Neutrophil (primary cell): ENCODE results near the gene BET1.

Experiments used
- H3K27ac ChIP-seq: fragments of 200-600 bp; sonication (generic); 2 replicates; pipeline ENCODE4 v1.5.1; 2016; ENCODE audit warnings: mild to moderate bottlenecking, moderate library complexity
- H3K27me3 ChIP-seq: fragments of 200-600 bp; sonication (generic); 2 replicates; pipeline ENCODE4 v1.6.0; 2016; ENCODE audit warnings: mild to moderate bottlenecking
- H3K36me3 ChIP-seq: fragments of 200-600 bp; sonication (generic); 2 replicates; pipeline ENCODE4 v1.5.1; 2017
- H3K4me1 ChIP-seq, 2 experiments: fragments of 200-600 bp in 1 of 2; sonication (generic) in 1 of 2; 1 replicate in 1 of 2; 2 replicates in 1 of 2; pipeline versions ENCODE4 v1.5.1 to v1.6.1; 2013 to 2016; ENCODE audit warnings: low read depth in 1 of 2, low read length in 1 of 2, mild to moderate bottlenecking in 1 of 2, moderate library complexity in 1 of 2; ENCODE audit not compliant: control insufficient read depth in 1 of 2, insufficient read depth in 1 of 2
- H3K4me3 ChIP-seq, 2 experiments: fragments of 200-600 bp in 1 of 2; sonication (generic) in 1 of 2; 1 replicate in 1 of 2; 2 replicates in 1 of 2; pipeline ENCODE4 v1.5.1; 2013 to 2016; ENCODE audit warnings: low read depth in 1 of 2, low read length in 1 of 2, mild to moderate bottlenecking in 1 of 2, moderate library complexity in 1 of 2
- H3K9me3 ChIP-seq: fragments of 200-600 bp; sonication (generic); 2 replicates; pipeline ENCODE4 v1.5.1; 2016
- TF ChIP-seq, protein P1 (sequence below): fragments of 200-600 bp; sonication (generic); IDR thresholded peaks from 2 replicates; pipeline ENCODE4 v1.5.1; 2016; ENCODE audit warnings: antibody characterized with exemption

Gene BET1

DNA sequence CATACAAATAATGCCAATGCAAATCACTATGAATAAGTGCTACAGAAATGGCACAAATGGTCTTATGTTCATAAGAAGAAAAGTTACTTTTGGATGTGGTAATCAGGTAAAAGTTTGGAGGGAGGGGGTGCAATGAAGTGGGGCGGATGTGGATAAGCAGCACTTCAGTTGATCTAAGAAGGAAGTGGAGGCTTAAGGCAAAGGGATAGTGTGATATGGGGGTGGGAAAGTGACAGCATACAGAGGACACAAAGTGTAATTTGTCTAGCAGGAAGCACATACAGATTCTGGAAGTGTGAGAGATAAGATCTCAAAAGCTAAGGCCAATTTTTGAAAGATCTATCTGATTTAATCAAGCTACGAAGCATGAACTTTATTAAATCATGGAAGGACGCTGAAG lies 6.3 kb downstream of the BET1 start:
- TF ChIP-seq, protein P1, sequence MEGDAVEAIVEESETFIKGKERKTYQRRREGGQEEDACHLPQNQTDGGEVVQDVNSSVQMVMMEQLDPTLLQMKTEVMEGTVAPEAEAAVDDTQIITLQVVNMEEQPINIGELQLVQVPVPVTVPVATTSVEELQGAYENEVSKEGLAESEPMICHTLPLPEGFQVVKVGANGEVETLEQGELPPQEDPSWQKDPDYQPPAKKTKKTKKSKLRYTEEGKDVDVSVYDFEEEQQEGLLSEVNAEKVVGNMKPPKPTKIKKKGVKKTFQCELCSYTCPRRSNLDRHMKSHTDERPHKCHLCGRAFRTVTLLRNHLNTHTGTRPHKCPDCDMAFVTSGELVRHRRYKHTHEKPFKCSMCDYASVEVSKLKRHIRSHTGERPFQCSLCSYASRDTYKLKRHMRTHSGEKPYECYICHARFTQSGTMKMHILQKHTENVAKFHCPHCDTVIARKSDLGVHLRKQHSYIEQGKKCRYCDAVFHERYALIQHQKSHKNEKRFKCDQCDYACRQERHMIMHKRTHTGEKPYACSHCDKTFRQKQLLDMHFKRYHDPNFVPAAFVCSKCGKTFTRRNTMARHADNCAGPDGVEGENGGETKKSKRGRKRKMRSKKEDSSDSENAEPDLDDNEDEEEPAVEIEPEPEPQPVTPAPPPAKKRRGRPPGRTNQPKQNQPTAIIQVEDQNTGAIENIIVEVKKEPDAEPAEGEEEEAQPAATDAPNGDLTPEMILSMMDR, result no peak
- Histone ChIP-seq H3K4me3 (no peak overlapping the region), H3K9me3 (no peaks in the 10 kb centered on the region), H3K27me3 (no peaks in the 10 kb centered on the region), H3K36me3 (peaks cover 19% of the 10 kb centered on the region), H3K4me1 (no peaks in the 10 kb centered on the region), H3K27ac (no peak overlapping the region)

- TF ChIP-seq, protein P1, result no peak
- peaks cover 12% of the 10 kb centered on the region for H3K36me3 ChIP-seq
- H3K4me1 ChIP-seq, result no peaks in the 10 kb centered on the region
- H3K27ac ChIP-seq, result no peak overlapping the region
- H3K9me3 ChIP-seq, result no peaks in the 10 kb centered on the region
- H3K4me3 ChIP-seq, result no peak overlapping the region
- H3K27me3 ChIP-seq, result no peaks in the 10 kb centered on the region
Observed at GRCh38 chr7:93992421-93993110, 11.6 kb downstream of the BET1 start.

GRCh38 chr7:93987297-93987696 lies 16.9 kb downstream of the BET1 start:
- H3K4me1 ChIP-seq, result no peaks in the 10 kb centered on the region
- TF ChIP-seq, protein P1, result no peak
- no peak overlapping the region for H3K4me3 ChIP-seq
- no peaks in the 10 kb centered on the region for H3K27me3 ChIP-seq
- H3K36me3 ChIP-seq, result no peaks in the 10 kb centered on the region
- no peaks in the 10 kb centered on the region for H3K9me3 ChIP-seq
- no peak overlapping the region for H3K27ac ChIP-seq

DNA sequence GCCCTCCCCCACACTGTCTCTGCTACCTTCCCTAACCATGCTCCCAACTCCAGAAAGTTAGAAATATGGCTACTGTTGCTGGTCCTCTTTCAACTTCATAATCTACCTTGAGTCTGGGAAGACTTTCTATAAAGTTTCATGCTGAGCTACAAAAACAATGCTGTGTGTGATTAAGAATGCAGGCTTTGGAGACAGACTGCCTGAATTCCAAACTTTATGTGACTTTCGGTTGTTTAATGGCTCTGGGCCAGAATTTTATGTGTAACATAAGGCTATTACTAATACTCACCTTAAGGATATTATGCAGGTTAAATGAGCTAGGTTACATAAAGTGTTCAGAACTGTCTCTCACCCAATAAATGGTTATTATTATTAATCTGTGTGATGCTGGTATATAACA lies 19.1 kb downstream of the BET1 start:
- Histone ChIP-seq H3K27me3 (no peaks in the 10 kb centered on the region), H3K4me1 (no peaks in the 10 kb centered on the region), H3K9me3 (no peaks in the 10 kb centered on the region), H3K27ac (no peak overlapping the region), H3K36me3 (no peaks in the 10 kb centered on the region), H3K4me3 (no peak overlapping the region)
- TF ChIP-seq, protein P1, result no peak

GRCh38 chr7:93984024-93984423 lies 20.1 kb downstream of the BET1 start:
- TF ChIP-seq, protein P1, result no peak
- no peaks in the 10 kb centered on the region for H3K9me3 ChIP-seq
- no peak overlapping the region for H3K27ac ChIP-seq
- H3K27me3 ChIP-seq, result no peaks in the 10 kb centered on the region
- H3K4me3 ChIP-seq, result no peak overlapping the region
- no peaks in the 10 kb centered on the region for H3K36me3 ChIP-seq
- no peaks in the 10 kb centered on the region for H3K4me1 ChIP-seq
